Measurements from ENCODE around the gene ZMYND8. TPM values are rescaled to one million over a fixed set of nuclear protein-coding genes. Genes with fewer than 3 reads are reported as not detected.

Gene ZMYND8
- total and polyA plus RNA-seq, 2 of the 8 experiments (the other 6 are each of a cell fraction or from before 2014, with no cell fraction given) = 50.5 to 163 TPM

GRCh38 chr20:47251154-47252020 lies 105.1 kb downstream of the ZMYND8 start:
- no peak for FAIRE-seq

More at GRCh38 chr20:47251154-47252020, 105.1 kb downstream of the ZMYND8 start:
- Histone ChIP-seq H2BK5ac (ENCODE audit: low read depth, low read length) (no peak overlapping the region), H3K4me1 (replicated peaks in 1 of 4; ENCODE audit: control insufficient read depth in 3 of 4, insufficient read depth in 4 of 4, low read length in 3 of 4) (no peaks in the 10 kb centered on the region), H2BK20ac (ENCODE audit: low read length) (no peak overlapping the region), H2BK15ac (ENCODE audit: low read length) (no peak overlapping the region), H2AFZ (ENCODE audit: low read length) (no peak overlapping the region), H3K23ac (ENCODE audit: insufficient read length) (no peak overlapping the region), H3K27ac (ENCODE audit: low read depth, low read length) (no peak overlapping the region), H4K5ac (ENCODE audit: insufficient read length, low read depth, low read length) (no peak overlapping the region), H3K18ac (ENCODE audit: extremely low read depth, low read length) (no peak overlapping the region), H4K8ac (ENCODE audit: extremely low read depth, insufficient read depth, low read length) (no peak overlapping the region), H3K14ac (ENCODE audit: insufficient read length) (no peak overlapping the region), H3K79me2 (ENCODE audit: control insufficient read depth in 1 of 2, insufficient read depth in 2 of 2, low read length in 2 of 2) (peaks cover 0 to 40% of the 10 kb centered on the region in 2 experiments; a peak in 2 of 4 replicates), H4K91ac (replicated peaks; ENCODE audit: insufficient read length, low read length) (no peak overlapping the region), H4K20me1 (replicated peaks in 1 of 2; ENCODE audit: control insufficient read depth in 1 of 2, insufficient read depth in 2 of 2, low read length in 2 of 2) (peaks cover 0 to 4% of the 10 kb centered on the region in 2 experiments), H3K36me3 (ENCODE audit: control insufficient read depth in 2 of 4, insufficient read depth in 4 of 4, low read length in 3 of 4) (peaks cover 41 to 80% (median 68%) of the 10 kb centered on the region in 4 experiments), H2BK120ac (replicated peaks; ENCODE audit: low read depth, low read length) (no peak overlapping the region), H3K4me3 (ENCODE audit: extremely low read depth in 1 of 4, insufficient read depth in 2 of 4, low read depth in 3 of 4, low read length in 4 of 4) (no peak overlapping the region), H3K79me1 (ENCODE audit: low read depth, low read length) (peaks cover 4% of the 10 kb centered on the region; the same call in 1 of the 2 replicates), H2BK12ac (ENCODE audit: low read depth, low read length) (no peak overlapping the region), H3K9me3 (ENCODE audit: insufficient read depth in 2 of 2, low read depth in 1 of 2, low read length in 1 of 2) (no peaks in the 10 kb centered on the region), H3K4me2 (ENCODE audit: insufficient read depth in 1 of 2, low read depth in 2 of 2, low read length in 2 of 2) (no peak overlapping the region), H3K27me3 (replicated peaks in 1 of 4; ENCODE audit: control insufficient read depth in 3 of 4, extremely low read depth in 1 of 4, insufficient read depth in 3 of 4, low read length in 3 of 4) (no peaks in the 10 kb centered on the region), H3K9ac (replicated peaks in 1 of 4; ENCODE audit: extremely low read depth in 1 of 4, low read depth in 3 of 4, low read length in 3 of 4) (no peak overlapping the region), H3K56ac (replicated peaks; ENCODE audit: insufficient read length, low read depth, low read length) (no peak overlapping the region), H2AK5ac (ENCODE audit: low read depth, low read length) (no peak overlapping the region), H3K23me2 (ENCODE audit: low read depth, low read length) (no peaks in the 10 kb centered on the region), H3K4ac (replicated peaks; ENCODE audit: insufficient read length, low read depth, low read length) (no peak overlapping the region)
- TF ChIP-seq CEBPB (IDR thresholded peaks at IDR 0.05; ENCODE audit: low read depth, low read length) (0 out of 2 replicates have a peak, but pooled peaks have one; percentile 46), RFX5 (IDR thresholded peaks at IDR 0.05; ENCODE audit: borderline replicate concordance, low read depth, low read length) (no peak)
- WGBS, 2 experiments (ENCODE audit: extremely low coverage in 1 of 2, insufficient coverage in 1 of 2, insufficient read length in 1 of 2, insufficient replicate concordance in 2 of 2, low coverage in 1 of 2, low lambda C conversion rate in 2 of 2, missing lambda C conversion rate in 1 of 2) = 95% methylated on average over 18 of the region's 19 CpGs; no CpG with 5 or more reads in 1 of the 2 experiments
- no peak for DNase-seq (ENCODE audit: low read depth in 1 of 2, low spot score in 2 of 2)
- CTCF ChIA-PET (ENCODE audit: partially characterized antibody) = interaction anchor here (0.6 to 1.2 kb wide), 5 partner anchors 12 to 72 kb away, joined by 3 to 4 read pairs (median 3); no protein-coding TSS in a partner anchor
- POLR2A ChIA-PET (ENCODE audit: partially characterized antibody) = interaction anchor here (1.1 to 1.8 kb wide), 5 partner anchors 12 to 132 kb away, joined by 3 to 7 read pairs (median 4); no protein-coding TSS in a partner anchor

All from H1 (cell line).